ENCODE results near the gene RIPK1. TPM values are rescaled to one million over a fixed set of nuclear protein-coding genes. Genes with fewer than 3 reads are reported as not detected.
A peak's percentile ranks its signal among the peaks of the same experiment; 100 is the strongest.

Gene RIPK1
- total and polyA plus RNA-seq, 9 of the 15 experiments (the other 6 are each of a cell fraction or from before 2014, with no cell fraction given) = 3.8 to 24.9 (median 17.7) TPM

DNA sequence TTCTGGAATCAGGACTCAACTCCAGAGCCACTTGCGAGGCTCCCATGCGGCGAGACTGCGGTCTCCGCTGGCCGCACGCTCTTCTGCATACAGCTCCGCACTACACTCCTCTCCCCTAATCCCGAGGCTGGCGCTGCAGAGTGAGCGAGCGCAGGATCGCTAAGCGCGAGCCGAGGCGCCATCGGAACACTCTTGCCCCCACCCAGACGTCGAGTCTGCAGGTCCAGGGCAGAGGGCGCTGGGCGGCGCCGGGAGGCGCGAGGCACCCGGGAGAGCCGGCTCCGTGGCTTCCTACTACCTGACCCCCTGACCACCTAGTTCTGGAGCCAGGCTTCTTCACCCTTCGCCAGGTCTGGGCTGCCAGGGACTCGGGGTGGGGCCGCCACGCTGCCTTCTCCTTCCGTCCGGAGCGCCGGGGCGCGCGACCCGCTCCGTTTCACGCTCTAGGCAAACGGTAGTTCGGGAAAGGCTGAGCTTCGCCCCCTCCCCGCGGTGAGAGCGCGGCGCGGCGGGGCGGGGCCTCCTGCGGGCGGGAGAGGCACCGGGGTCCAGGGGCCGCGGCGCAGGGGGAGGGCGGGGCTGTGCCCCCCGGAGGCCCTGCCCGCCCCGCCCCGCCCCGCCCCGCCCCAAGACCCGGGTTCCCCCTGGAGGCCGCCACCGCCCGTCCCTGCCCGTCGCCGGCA lies 94.4 kb downstream of the RIPK1 start (continued):
- TF ChIP-seq PTBP1 (IDR thresholded peaks at IDR 0.05; ENCODE audit: low read depth, low read length) = no peak
- TF ChIP-seq, protein P1, sequence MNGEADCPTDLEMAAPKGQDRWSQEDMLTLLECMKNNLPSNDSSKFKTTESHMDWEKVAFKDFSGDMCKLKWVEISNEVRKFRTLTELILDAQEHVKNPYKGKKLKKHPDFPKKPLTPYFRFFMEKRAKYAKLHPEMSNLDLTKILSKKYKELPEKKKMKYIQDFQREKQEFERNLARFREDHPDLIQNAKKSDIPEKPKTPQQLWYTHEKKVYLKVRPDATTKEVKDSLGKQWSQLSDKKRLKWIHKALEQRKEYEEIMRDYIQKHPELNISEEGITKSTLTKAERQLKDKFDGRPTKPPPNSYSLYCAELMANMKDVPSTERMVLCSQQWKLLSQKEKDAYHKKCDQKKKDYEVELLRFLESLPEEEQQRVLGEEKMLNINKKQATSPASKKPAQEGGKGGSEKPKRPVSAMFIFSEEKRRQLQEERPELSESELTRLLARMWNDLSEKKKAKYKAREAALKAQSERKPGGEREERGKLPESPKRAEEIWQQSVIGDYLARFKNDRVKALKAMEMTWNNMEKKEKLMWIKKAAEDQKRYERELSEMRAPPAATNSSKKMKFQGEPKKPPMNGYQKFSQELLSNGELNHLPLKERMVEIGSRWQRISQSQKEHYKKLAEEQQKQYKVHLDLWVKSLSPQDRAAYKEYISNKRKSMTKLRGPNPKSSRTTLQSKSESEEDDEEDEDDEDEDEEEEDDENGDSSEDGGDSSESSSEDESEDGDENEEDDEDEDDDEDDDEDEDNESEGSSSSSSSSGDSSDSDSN (IDR thresholded peaks at IDR 0.05; ENCODE audit: borderline replicate concordance in 1 of 2, low read depth in 2 of 2, low read length in 2 of 2) = peak; percentile 74 to 87; a peak in 3 of 4 replicates
- TF ChIP-seq, protein P2, sequence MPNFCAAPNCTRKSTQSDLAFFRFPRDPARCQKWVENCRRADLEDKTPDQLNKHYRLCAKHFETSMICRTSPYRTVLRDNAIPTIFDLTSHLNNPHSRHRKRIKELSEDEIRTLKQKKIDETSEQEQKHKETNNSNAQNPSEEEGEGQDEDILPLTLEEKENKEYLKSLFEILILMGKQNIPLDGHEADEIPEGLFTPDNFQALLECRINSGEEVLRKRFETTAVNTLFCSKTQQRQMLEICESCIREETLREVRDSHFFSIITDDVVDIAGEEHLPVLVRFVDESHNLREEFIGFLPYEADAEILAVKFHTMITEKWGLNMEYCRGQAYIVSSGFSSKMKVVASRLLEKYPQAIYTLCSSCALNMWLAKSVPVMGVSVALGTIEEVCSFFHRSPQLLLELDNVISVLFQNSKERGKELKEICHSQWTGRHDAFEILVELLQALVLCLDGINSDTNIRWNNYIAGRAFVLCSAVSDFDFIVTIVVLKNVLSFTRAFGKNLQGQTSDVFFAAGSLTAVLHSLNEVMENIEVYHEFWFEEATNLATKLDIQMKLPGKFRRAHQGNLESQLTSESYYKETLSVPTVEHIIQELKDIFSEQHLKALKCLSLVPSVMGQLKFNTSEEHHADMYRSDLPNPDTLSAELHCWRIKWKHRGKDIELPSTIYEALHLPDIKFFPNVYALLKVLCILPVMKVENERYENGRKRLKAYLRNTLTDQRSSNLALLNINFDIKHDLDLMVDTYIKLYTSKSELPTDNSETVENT (CRISPR knock-in tag; IDR thresholded peaks at IDR 0.05) = peak; percentile 87
- TF ChIP-seq ZNF121 (CRISPR knock-in tag; conservative IDR thresholded peaks at IDR 0.05) = no peak
- TF ChIP-seq, protein P3, sequence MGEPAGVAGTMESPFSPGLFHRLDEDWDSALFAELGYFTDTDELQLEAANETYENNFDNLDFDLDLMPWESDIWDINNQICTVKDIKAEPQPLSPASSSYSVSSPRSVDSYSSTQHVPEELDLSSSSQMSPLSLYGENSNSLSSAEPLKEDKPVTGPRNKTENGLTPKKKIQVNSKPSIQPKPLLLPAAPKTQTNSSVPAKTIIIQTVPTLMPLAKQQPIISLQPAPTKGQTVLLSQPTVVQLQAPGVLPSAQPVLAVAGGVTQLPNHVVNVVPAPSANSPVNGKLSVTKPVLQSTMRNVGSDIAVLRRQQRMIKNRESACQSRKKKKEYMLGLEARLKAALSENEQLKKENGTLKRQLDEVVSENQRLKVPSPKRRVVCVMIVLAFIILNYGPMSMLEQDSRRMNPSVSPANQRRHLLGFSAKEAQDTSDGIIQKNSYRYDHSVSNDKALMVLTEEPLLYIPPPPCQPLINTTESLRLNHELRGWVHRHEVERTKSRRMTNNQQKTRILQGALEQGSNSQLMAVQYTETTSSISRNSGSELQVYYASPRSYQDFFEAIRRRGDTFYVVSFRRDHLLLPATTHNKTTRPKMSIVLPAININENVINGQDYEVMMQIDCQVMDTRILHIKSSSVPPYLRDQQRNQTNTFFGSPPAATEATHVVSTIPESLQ (CRISPR knock-in tag; IDR thresholded peaks at IDR 0.05) = no peak
- 0 out of 2 replicates have a peak, but pooled peaks have one; percentile 23 for TF ChIP-seq PHTF2 (CRISPR knock-in tag; IDR thresholded peaks at IDR 0.05)
- 0 out of 2 replicates have a peak, but pooled peaks have one; percentile 19 for TF ChIP-seq ZNF586 (CRISPR knock-in tag; conservative IDR thresholded peaks at IDR 0.05)
- TF ChIP-seq ZNF584 (CRISPR knock-in tag; IDR thresholded peaks at IDR 0.05; ENCODE audit: low read depth) = 0 out of 2 replicates have a peak, but pooled peaks have one; percentile 44
- TF ChIP-seq KDM4B (IDR thresholded peaks at IDR 0.05; ENCODE audit: borderline replicate concordance in 2 of 2, low read depth in 1 of 2) = 0 out of 4 replicates have a peak, but pooled peaks of 1 of the 2 experiments have one; percentile 31
- no peak for TF ChIP-seq NFYB (IDR thresholded peaks at IDR 0.05; ENCODE audit: extremely low read depth, insufficient read length)
- TF ChIP-seq HDAC2 (IDR thresholded peaks at IDR 0.05) = 0 out of 2 replicates have a peak, but pooled peaks have one; percentile 6
- TF ChIP-seq L3MBTL2 (IDR thresholded peaks at IDR 0.05) = peak; percentile 96
- peak; percentile 94 for TF ChIP-seq CBX1 (IDR thresholded peaks at IDR 0.05; ENCODE audit: low read depth)
- TF ChIP-seq NR2C2 (CRISPR knock-in tag; IDR thresholded peaks at IDR 0.05) = no peak
- peak; percentile 84 for TF ChIP-seq NR2C2 (tag; IDR thresholded peaks at IDR 0.05)
- no peak for TF ChIP-seq MTF1 (CRISPR knock-in tag; IDR thresholded peaks at IDR 0.05; ENCODE audit: borderline replicate concordance)
- TF ChIP-seq, protein P4, sequence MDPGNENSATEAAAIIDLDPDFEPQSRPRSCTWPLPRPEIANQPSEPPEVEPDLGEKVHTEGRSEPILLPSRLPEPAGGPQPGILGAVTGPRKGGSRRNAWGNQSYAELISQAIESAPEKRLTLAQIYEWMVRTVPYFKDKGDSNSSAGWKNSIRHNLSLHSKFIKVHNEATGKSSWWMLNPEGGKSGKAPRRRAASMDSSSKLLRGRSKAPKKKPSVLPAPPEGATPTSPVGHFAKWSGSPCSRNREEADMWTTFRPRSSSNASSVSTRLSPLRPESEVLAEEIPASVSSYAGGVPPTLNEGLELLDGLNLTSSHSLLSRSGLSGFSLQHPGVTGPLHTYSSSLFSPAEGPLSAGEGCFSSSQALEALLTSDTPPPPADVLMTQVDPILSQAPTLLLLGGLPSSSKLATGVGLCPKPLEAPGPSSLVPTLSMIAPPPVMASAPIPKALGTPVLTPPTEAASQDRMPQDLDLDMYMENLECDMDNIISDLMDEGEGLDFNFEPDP (CRISPR knock-in tag; IDR thresholded peaks at IDR 0.05) = no peak
- no peak for TF ChIP-seq MCM2 (IDR thresholded peaks at IDR 0.05; ENCODE audit: low read depth)
- no peak for TF ChIP-seq NFE2L1 (tag; IDR thresholded peaks at IDR 0.05; ENCODE audit: borderline replicate concordance, low read depth)
- TF ChIP-seq GTF2A2 (tag; IDR thresholded peaks at IDR 0.05) = no peak
